DND-41 (cell line): Measurements from ENCODE around the gene ATP9B.

Experiments
- EZH2 ChIP-seq: IDR thresholded peaks from 3 replicates; pipeline ENCODE4 v1.6.1; 2012; ENCODE audit warnings: borderline replicate concordance, low read depth, mild to moderate bottlenecking, moderate library complexity, low read length, inconsistent platforms; ENCODE audit not compliant: severe bottlenecking
- TF ChIP-seq, protein P1 (sequence below): IDR thresholded peaks from 2 replicates; pipeline ENCODE4 v1.5.1; 2012; ENCODE audit warnings: borderline replicate concordance, low read length, moderate library complexity, mild to moderate bottlenecking; ENCODE audit not compliant: poor library complexity, severe bottlenecking; ENCODE audit errors: extremely low read depth

DNA sequence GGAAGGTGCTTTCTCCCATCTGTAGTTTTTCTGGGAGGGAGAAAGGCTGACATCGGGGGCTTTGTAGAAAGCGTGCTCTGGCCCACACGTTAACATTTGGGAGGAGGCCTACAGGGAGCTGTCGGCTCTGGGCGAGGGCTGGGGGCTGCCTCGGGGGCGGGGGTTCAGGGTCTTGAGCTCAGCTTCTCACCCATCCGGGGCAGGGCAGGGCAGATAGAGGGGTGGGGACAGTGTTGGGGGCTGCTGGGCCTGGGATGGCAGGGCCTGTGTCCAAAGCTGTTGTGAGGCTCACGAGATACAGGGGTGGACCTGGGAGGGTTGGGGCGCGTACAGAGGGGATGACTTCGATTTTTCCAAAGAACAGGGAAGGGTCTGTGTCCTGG is 353.6 kb downstream of the ATP9B start:
- TF ChIP-seq, protein P1, sequence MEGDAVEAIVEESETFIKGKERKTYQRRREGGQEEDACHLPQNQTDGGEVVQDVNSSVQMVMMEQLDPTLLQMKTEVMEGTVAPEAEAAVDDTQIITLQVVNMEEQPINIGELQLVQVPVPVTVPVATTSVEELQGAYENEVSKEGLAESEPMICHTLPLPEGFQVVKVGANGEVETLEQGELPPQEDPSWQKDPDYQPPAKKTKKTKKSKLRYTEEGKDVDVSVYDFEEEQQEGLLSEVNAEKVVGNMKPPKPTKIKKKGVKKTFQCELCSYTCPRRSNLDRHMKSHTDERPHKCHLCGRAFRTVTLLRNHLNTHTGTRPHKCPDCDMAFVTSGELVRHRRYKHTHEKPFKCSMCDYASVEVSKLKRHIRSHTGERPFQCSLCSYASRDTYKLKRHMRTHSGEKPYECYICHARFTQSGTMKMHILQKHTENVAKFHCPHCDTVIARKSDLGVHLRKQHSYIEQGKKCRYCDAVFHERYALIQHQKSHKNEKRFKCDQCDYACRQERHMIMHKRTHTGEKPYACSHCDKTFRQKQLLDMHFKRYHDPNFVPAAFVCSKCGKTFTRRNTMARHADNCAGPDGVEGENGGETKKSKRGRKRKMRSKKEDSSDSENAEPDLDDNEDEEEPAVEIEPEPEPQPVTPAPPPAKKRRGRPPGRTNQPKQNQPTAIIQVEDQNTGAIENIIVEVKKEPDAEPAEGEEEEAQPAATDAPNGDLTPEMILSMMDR = no peak
- no peak for TF ChIP-seq EZH2
